Peyer's patch (tissue), 4 donors: ENCODE measurements around the gene GATA6.

Experiments
- CTCF ChIP-seq, 6 experiments: fragments of 450-650 bp in 4 of 6; fragments of 200-600 bp in 2 of 6; sonication (generic) in 1 of 6; IDR thresholded peaks; one replicate each; pipeline ENCODE4 v1.5.1; 2017 to 2019; ENCODE audit warnings: antibody characterized with exemption in 6 of 6, mild to moderate bottlenecking in 3 of 6, moderate library complexity in 1 of 6
- POLR2A ChIP-seq, 2 donors: fragments of 450-650 bp; IDR thresholded peaks; one replicate each; pipeline ENCODE4 v1.5.1; 2017; ENCODE audit warnings: antibody characterized with exemption in 2 of 2, mild to moderate bottlenecking in 2 of 2, moderate library complexity in 2 of 2

GRCh38 chr18:22228976-22229375 lies 59.6 kb downstream of the GATA6 start:
- no peak for TF ChIP-seq CTCF (IDR thresholded peaks at IDR 0.05)
- no peak for TF ChIP-seq POLR2A (IDR thresholded peaks at IDR 0.05)
